Activated T-cell treated with anti-CD3 and anti-CD28 coated beads, Interleukin-2, amount 50 U/mL, for 72 hours (primary cell): ENCODE results near the gene CGB7. TPM values are rescaled to one million over a fixed set of nuclear protein-coding genes. Genes with fewer than 3 reads are reported as not detected.
"Not testable (repeated sequence)": the region's sequence is repeated elsewhere in the genome, so short reads cannot be mapped to it uniquely, and the experiment has no call there.

Experiments
- ATAC-seq, 2 donors: fragments of 150-1000 bp; cut with Tn5 transposase; replicated peaks in 1 of 2; 2 replicates each; pipeline ENCODE4 v1.10.0; 2021; ENCODE audit warnings: moderate library complexity in 2 of 2, mild to moderate bottlenecking in 1 of 2
- DNase-seq, 2 donors: peaks; one replicate each; pipeline ENCODE4 v3.0.0; 2021 to 2022; ENCODE audit warnings: mixed read lengths in 1 of 2
- H3K27ac Mint-ChIP-seq: one replicate; pipeline ENCODE4 v1.8.0; 2022; ENCODE audit warnings: mild to moderate bottlenecking, moderate library complexity, mixed read lengths
- H3K27me3 Mint-ChIP-seq: one replicate; pipeline ENCODE4 v1.8.0; 2022; ENCODE audit warnings: low read depth, mixed read lengths
- H3K36me3 Mint-ChIP-seq, 2 donors: one replicate each; pipeline ENCODE4 v1.8.0; 2022; ENCODE audit warnings: mixed read lengths in 2 of 2, mild to moderate bottlenecking in 1 of 2; ENCODE audit not compliant: insufficient read depth in 2 of 2
- H3K4me1 Mint-ChIP-seq: one replicate; pipeline ENCODE4 v1.8.0; 2022; ENCODE audit warnings: low read depth, mixed read lengths
- H3K4me3 Mint-ChIP-seq, 2 donors: one replicate each; pipeline ENCODE4 v1.8.0; 2022; ENCODE audit warnings: mild to moderate bottlenecking in 2 of 2, mixed read lengths in 2 of 2, moderate library complexity in 2 of 2
- H3K9me3 Mint-ChIP-seq, 2 donors: one replicate each; pipeline ENCODE4 v1.8.0; 2022; ENCODE audit warnings: mixed read lengths in 2 of 2
- total RNA-seq, 2 donors: library from RNA; stranded (reverse); gene quantifications; one replicate each; pipeline ENCODE4 v1.2.3, GENCODE V29; 2022

Gene CGB7
- total RNA-seq, 2 donors from 2014 or later, result not detected

- DNase-seq, result not testable (repeated sequence)
These were observed 33.3 kb downstream of the CGB7 start, which contains the start of gene CGB3 for GRCh38 chr19:49024233-49024632. TSS of gene CGB3 (minus strand) at chr19:49024333. CDS start at chr19:49023971, 362 bp downstream.

GRCh38 chr19:49022116-49022515 is 35.4 kb downstream of the CGB7 start:
- ATAC-seq (no peak), DNase-seq (no peak)
- Mint-ChIP-seq H3K36me3 (no peaks in the 10 kb centered on the region), H3K9me3 (no peaks in the 10 kb centered on the region), H3K27me3 (peaks cover 26% of the 10 kb centered on the region), H3K4me3 (no peak overlapping the region), H3K4me1 (peaks cover 28% of the 10 kb centered on the region), H3K27ac (no peak overlapping the region)

More at GRCh38 chr19:49024233-49024632, 33.3 kb downstream of the CGB7 start, which contains the start of gene CGB3:
- peaks cover 17% of the 10 kb centered on the region for H3K4me1 Mint-ChIP-seq
- not testable (repeated sequence) for H3K27ac Mint-ChIP-seq, ATAC-seq, H3K4me3 Mint-ChIP-seq, H3K36me3 Mint-ChIP-seq, H3K9me3 Mint-ChIP-seq
- peaks cover 21% of the 10 kb centered on the region for H3K27me3 Mint-ChIP-seq

GRCh38 chr19:49020931-49021895 is 36.3 kb downstream of the CGB7 start:
- Mint-ChIP-seq H3K36me3 (no peaks in the 10 kb centered on the region), H3K9me3 (no peaks in the 10 kb centered on the region), H3K4me3 (peak overlapping the region; percentile 0 to 22), H3K27ac (no peak overlapping the region), H3K27me3 (peaks cover 26% of the 10 kb centered on the region), H3K4me1 (peaks cover 28% of the 10 kb centered on the region)
- DNase-seq (peak; percentile 18 to 30), ATAC-seq (peak; percentile 26 to 35)

GRCh38 chr19:49020342-49020741 is 37.2 kb downstream of the CGB7 start:
- no peak overlapping the region for H3K27ac Mint-ChIP-seq
- no peak for ATAC-seq
- no peak for DNase-seq
- H3K9me3 Mint-ChIP-seq, result no peaks in the 10 kb centered on the region
- H3K4me3 Mint-ChIP-seq, result peak overlapping the region in 1 of 2 donors; percentile 70
- H3K4me1 Mint-ChIP-seq, result peaks cover 28% of the 10 kb centered on the region
- peaks cover 0 to 3% of the 10 kb centered on the region in 2 donors for H3K36me3 Mint-ChIP-seq
- H3K27me3 Mint-ChIP-seq, result peaks cover 26% of the 10 kb centered on the region

GRCh38 chr19:49019242-49019932 is 38.2 kb downstream of the CGB7 start:
- no peaks in the 10 kb centered on the region for H3K9me3 Mint-ChIP-seq
- peaks cover 28% of the 10 kb centered on the region for H3K4me1 Mint-ChIP-seq
- H3K4me3 Mint-ChIP-seq, result peak overlapping the region; percentile 70 to 93
- H3K27me3 Mint-ChIP-seq, result peaks cover 26% of the 10 kb centered on the region
- peak; percentile 69 to 75 for DNase-seq
- no peak overlapping the region for H3K27ac Mint-ChIP-seq
- peaks cover 0 to 3% of the 10 kb centered on the region in 2 donors for H3K36me3 Mint-ChIP-seq
- ATAC-seq, result peak; percentile 51 to 60

GRCh38 chr19:49018388-49019241 is 38.9 kb downstream of the CGB7 start:
- H3K27ac Mint-ChIP-seq, H3K9me3 Mint-ChIP-seq, ATAC-seq, H3K36me3 Mint-ChIP-seq: not testable (repeated sequence)
- Mint-ChIP-seq H3K27me3 (peaks cover 26% of the 10 kb centered on the region), H3K4me3 (peak overlapping the region; percentile 70 to 93), H3K4me1 (peaks cover 28% of the 10 kb centered on the region)
- peak in 1 of 2 donors; percentile 23 for DNase-seq

GRCh38 chr19:49017666-49018351 is 39.7 kb downstream of the CGB7 start:
- Mint-ChIP-seq H3K36me3 (peaks cover 0 to 3% of the 10 kb centered on the region in 2 donors), H3K27me3 (peaks cover 26% of the 10 kb centered on the region), H3K27ac (no peak overlapping the region), H3K4me3 (peak overlapping the region; percentile 70 to 93), H3K9me3 (no peaks in the 10 kb centered on the region), H3K4me1 (peaks cover 28% of the 10 kb centered on the region)
- DNase-seq (peak; percentile 74 to 77), ATAC-seq (peak; percentile 79 to 80)

- Mint-ChIP-seq H3K27ac (no peak within 1 kb of the TSS), H3K9me3 (no peaks in the 10 kb centered on the region), H3K36me3 (peaks cover 0 to 3% of the 10 kb centered on the region in 2 donors), H3K4me1 (peaks cover 28% of the 10 kb centered on the region), H3K27me3 (peaks cover 26% of the 10 kb centered on the region), H3K4me3 (peak within 1 kb of the TSS; percentile 70 to 93)
- DNase-seq (no peak), ATAC-seq (no peak)
These were observed 40.4 kb downstream of the CGB7 start, which contains the start of gene LHB for GRCh38 chr19:49017041-49017665. TSS of gene LHB (minus strand) at chr19:49017091. CDS start at chr19:49017081, 10 bp downstream.

GRCh38 chr19:49016067-49016839 is 41.3 kb downstream of the CGB7 start:
- Mint-ChIP-seq H3K27ac (no peak overlapping the region), H3K4me3 (no peak overlapping the region), H3K36me3 (peaks cover 0 to 5% of the 10 kb centered on the region in 2 donors), H3K27me3 (peaks cover 25% of the 10 kb centered on the region), H3K4me1 (peaks cover 25% of the 10 kb centered on the region), H3K9me3 (no peaks in the 10 kb centered on the region)
- no peak for ATAC-seq
- DNase-seq, result no peak

GRCh38 chr19:49014870-49015255 is 42.7 kb downstream of the CGB7 start:
- no peak for DNase-seq
- Mint-ChIP-seq H3K27ac (no peak overlapping the region), H3K9me3 (no peaks in the 10 kb centered on the region), H3K4me1 (peaks cover 13% of the 10 kb centered on the region), H3K36me3 (peaks cover 1 to 7% of the 10 kb centered on the region in 2 donors), H3K4me3 (no peak overlapping the region), H3K27me3 (peaks cover 11% of the 10 kb centered on the region)
- ATAC-seq, result no peak
